ENCODE measurements around the gene GNE.

GRCh38 chr9:36278243-36278642 is 20.0 kb upstream of the GNE start:
- TF ChIP-seq, protein P1, sequence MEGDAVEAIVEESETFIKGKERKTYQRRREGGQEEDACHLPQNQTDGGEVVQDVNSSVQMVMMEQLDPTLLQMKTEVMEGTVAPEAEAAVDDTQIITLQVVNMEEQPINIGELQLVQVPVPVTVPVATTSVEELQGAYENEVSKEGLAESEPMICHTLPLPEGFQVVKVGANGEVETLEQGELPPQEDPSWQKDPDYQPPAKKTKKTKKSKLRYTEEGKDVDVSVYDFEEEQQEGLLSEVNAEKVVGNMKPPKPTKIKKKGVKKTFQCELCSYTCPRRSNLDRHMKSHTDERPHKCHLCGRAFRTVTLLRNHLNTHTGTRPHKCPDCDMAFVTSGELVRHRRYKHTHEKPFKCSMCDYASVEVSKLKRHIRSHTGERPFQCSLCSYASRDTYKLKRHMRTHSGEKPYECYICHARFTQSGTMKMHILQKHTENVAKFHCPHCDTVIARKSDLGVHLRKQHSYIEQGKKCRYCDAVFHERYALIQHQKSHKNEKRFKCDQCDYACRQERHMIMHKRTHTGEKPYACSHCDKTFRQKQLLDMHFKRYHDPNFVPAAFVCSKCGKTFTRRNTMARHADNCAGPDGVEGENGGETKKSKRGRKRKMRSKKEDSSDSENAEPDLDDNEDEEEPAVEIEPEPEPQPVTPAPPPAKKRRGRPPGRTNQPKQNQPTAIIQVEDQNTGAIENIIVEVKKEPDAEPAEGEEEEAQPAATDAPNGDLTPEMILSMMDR (IDR thresholded peaks at IDR 0.05): no peak
- no peak for TF ChIP-seq EZH2 (IDR thresholded peaks at IDR 0.05)
- no peak for TF ChIP-seq EZH2phosphoT487 (IDR thresholded peaks at IDR 0.05)

Measured in neural progenitor cell (in vitro differentiated cells).